ENCODE results near the gene MCIDAS. TPM values are rescaled to one million over a fixed set of nuclear protein-coding genes. Genes with fewer than 3 reads are reported as not detected.

Gene MCIDAS
- total and polyA plus RNA-seq, 2 experiments from 2014 or later: 0.49 TPM; not detected in 1

GRCh38 chr5:55231919-55232270 is 4.8 kb upstream of the MCIDAS start:
- Histone ChIP-seq H3K36me3 (no peaks in the 10 kb centered on the region), H3K4me3 (peak overlapping the region; percentile 39), H3K27me3 (peaks cover 100% of the 10 kb centered on the region), H3K9me3 (ENCODE audit: low read depth) (no peaks in the 10 kb centered on the region), H3K27ac (no peak overlapping the region), H3K4me1 (ENCODE audit: low read depth) (peaks cover 4% of the 10 kb centered on the region)
- no peak for DNase-seq (ENCODE audit: low read depth in 1 of 2, low spot score in 1 of 2)
- no peak for TF ChIP-seq CTCF (IDR thresholded peaks at IDR 0.05; ENCODE audit: low read depth, low read length)

GRCh38 chr5:55231029-55231918 is 4.2 kb upstream of the MCIDAS start:
- no peak overlapping the region for H3K27ac ChIP-seq
- peak overlapping the region; percentile 39 for H3K4me3 ChIP-seq
- H3K4me1 ChIP-seq (ENCODE audit: low read depth): peaks cover 4% of the 10 kb centered on the region
- peak; percentile 14 to 46 for DNase-seq (ENCODE audit: low read depth in 1 of 2, low spot score in 1 of 2)
- no peak for TF ChIP-seq CTCF (IDR thresholded peaks at IDR 0.05; ENCODE audit: low read depth, low read length)
- H3K36me3 ChIP-seq: no peaks in the 10 kb centered on the region
- no peaks in the 10 kb centered on the region for H3K9me3 ChIP-seq (ENCODE audit: low read depth)
- H3K27me3 ChIP-seq: peaks cover 100% of the 10 kb centered on the region

GRCh38 chr5:55230086-55230629 is 3.0 kb upstream of the MCIDAS start:
- Histone ChIP-seq H3K9me3 (ENCODE audit: low read depth) (no peaks in the 10 kb centered on the region), H3K4me1 (ENCODE audit: low read depth) (peaks cover 4% of the 10 kb centered on the region), H3K36me3 (no peaks in the 10 kb centered on the region), H3K4me3 (no peak overlapping the region), H3K27me3 (peaks cover 100% of the 10 kb centered on the region), H3K27ac (no peak overlapping the region)
- no peak for TF ChIP-seq CTCF (IDR thresholded peaks at IDR 0.05; ENCODE audit: low read depth, low read length)
- no peak for DNase-seq (ENCODE audit: low read depth in 1 of 2, low spot score in 1 of 2)

GRCh38 chr5:55227664-55228430 is 732 bp upstream of the MCIDAS start:
- Histone ChIP-seq H3K4me3 (peak overlapping the region; percentile 31), H3K36me3 (no peaks in the 10 kb centered on the region), H3K4me1 (ENCODE audit: low read depth) (peaks cover 4% of the 10 kb centered on the region), H3K27me3 (peaks cover 100% of the 10 kb centered on the region), H3K27ac (no peak overlapping the region), H3K9me3 (ENCODE audit: low read depth) (no peaks in the 10 kb centered on the region)
- DNase-seq (ENCODE audit: low read depth in 1 of 2, low spot score in 1 of 2): no peak
- TF ChIP-seq CTCF (IDR thresholded peaks at IDR 0.05; ENCODE audit: low read depth, low read length): no peak

DNA sequence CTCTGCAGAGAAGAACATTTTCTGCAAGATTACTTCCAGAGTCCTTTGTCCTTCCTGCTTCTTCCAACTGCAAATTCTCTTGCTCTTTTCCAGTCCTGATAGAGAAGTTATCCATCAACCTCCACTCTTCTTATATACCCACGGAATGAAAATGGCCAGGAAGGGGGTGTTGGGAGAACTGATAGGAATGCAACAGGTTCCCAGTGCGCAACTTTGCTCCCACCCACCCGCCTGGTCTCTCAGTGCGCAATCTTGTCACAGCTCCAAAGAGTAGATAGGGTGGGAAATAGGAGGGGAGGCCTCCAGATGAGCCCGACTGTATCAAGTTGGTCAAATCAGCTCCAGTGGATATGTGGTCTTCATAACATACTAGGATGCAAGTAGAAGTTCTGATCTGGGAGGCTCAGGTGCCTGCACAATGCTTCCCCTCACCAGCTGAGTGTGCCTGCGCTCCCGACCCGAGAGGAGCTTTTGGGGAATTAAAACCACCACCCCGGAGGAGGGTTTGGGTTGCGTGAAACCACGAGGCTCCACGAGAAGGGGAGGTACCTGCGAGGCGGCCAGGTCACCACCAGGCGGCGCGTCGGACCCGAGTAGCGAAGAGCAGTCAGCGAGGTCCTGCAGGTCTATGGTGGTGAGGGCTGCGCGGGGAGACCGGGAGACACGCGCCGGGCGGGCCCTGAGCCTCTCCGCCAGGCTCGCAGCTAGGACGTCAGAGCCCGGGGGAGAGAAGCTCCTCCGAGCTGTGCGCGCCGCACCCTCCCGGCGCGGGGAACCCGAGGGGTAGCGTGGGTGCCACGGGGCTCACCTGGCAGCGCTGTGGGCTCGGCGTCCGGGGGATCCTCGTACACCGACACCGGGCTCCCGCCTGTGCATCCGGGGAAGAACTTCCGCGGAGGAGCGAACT is 835 bp downstream of the MCIDAS start:
- DNase-seq (ENCODE audit: low read depth in 1 of 2, low spot score in 1 of 2): peak; percentile 59 to 80

More for the DNA sequence above, 835 bp downstream of the MCIDAS start:
- Histone ChIP-seq H3K4me3 (peak overlapping the region; percentile 31), H3K4me1 (ENCODE audit: low read depth) (no peaks in the 10 kb centered on the region), H3K9me3 (ENCODE audit: low read depth) (no peaks in the 10 kb centered on the region), H3K27me3 (peaks cover 100% of the 10 kb centered on the region), H3K27ac (no peak overlapping the region), H3K36me3 (no peaks in the 10 kb centered on the region)
- peak; percentile 62 for TF ChIP-seq CTCF (IDR thresholded peaks at IDR 0.05; ENCODE audit: low read depth, low read length)
